ENCODE data around the gene ANKRD33B.

Gene ANKRD33B

DNA sequence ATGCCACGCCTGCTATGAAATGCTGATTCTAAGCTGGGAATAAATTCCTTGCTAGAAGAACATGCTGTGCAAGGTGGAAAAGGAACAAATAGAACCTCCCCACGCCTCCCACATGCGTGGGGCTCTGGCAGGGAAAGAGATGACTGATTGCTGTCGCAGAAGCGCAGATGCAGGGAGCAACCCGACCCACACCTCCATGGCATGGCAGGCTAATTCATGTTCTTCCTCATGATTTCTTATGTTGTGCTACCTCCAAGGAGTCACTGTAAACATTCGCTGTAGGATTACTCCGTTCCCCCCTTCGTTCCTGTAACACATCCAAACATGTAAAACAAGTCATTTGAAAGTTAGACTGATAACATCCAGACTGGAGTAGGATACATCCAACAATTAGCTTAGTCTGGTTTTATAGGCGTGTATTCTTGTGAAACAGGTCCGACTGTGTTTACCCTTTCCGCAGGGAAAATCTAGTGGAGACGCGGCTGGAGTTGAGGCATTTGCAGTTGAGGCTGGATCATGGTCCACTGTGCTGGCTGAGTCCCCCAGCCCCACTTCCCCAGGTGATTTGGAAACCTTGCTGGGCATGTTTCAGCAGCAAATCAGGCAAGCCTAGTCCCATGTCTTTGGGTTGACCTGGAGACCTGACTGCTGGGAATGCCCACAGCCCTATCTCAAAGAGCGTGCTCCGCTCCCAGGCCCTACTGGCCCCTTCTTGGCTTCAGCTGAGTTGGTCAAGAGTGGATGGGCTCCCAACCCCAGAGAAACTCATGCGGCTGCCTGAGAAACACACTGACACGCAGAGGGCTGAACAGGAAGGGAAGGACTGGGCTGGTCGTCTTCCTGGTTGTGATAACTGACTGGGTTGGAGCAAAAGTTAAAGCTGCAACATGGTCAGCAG lies 24.8 kb upstream of the ANKRD33B start:
- no peak for TF ChIP-seq CTCF (IDR thresholded peaks at IDR 0.05)

GRCh38 chr5:10539687-10539998 lies 24.2 kb upstream of the ANKRD33B start:
- no peak for TF ChIP-seq CTCF (IDR thresholded peaks at IDR 0.05)

GRCh38 chr5:10540036-10540544 lies 23.8 kb upstream of the ANKRD33B start:
- TF ChIP-seq CTCF (IDR thresholded peaks at IDR 0.05) = no peak

DNA sequence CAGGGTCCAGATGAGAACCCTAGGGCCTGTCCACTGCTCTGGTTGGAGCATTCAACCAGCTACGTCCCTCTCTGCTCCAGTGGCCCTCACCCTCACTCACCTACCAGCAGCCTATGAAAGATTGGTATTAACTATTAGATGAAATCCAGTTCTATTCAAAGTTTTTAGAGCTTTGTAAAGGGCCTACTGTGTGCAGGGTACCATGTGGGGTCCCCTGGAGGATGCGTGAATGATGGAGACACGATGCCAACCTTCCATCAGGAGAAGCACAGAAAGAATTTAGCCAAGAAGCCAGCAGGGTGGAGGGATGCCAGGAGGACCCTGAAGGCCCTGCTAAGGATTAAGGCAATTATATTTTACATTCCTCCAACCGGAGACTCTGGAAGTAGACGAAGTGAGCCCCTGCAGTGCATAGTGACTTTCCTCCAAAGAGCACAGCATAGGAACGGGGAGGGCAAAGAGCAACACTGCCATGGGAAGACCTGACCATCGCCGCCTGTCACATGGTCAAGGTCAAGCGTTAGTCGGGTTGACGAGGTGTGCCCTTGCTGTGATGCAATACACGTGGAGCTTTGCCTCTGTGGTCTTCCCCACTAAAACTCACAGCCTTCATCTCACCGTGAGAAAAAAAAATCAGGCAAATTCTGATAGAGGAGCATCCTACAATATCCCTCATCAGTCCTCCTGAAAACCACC lies 22.8 kb upstream of the ANKRD33B start:
- no peak for TF ChIP-seq CTCF (IDR thresholded peaks at IDR 0.05)

DNA sequence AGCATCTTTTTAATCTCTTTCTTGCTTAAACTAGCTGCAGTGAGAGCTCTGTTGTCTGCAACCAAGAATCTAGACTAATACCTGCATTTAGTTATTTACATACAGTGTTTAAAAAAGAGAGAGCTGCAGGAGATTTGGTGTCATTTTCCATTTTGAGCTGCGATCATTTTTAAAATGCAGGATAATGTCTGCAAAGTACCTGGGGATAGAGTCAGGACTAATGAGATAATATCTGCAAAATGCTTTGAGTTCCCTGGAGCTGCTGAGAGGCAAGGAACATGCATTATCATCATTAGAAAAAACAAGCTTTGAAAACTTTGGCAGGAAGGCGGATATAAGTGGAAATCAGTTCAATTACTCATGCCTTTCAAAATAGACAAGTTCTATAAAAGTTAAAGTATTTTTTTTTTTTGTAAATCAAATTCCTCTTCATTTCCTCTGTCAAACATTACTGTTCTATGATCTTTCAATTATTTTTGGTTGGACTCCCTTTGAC lies 21.8 kb upstream of the ANKRD33B start:
- no peak for TF ChIP-seq CTCF (IDR thresholded peaks at IDR 0.05)

DNA sequence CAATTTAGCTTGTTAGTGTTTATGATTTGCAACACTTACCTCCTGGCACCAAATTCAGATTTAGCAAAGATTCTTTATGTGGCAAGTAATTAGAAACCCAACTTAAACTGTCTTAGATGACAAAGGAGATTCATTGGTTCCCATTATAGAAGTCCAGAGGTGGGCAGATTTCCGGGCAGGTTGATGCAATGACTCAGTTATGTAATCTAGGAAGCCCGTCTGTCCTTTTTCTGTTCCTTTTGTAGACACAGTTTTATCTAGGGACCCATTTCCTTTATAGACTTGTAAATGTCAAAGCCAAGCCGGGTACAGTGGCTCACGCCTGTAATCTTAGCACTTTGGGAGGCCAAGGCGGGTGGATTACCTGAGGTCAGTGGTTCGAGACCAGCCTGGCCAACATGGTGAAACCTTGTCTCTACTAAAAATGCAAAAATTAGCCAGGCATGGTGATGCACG lies 20.3 kb upstream of the ANKRD33B start:
- no peak for TF ChIP-seq CTCF (IDR thresholded peaks at IDR 0.05)

- no peak for TF ChIP-seq CTCF (IDR thresholded peaks at IDR 0.05)
Observed at GRCh38 chr5:10545084-10545483, 18.8 kb upstream of the ANKRD33B start.

All from LNCAP (cell line).